SK-N-SH treated with all-trans-retinoic acid at 6 μM for 48 hours (cell line): Measurements from ENCODE around the gene HSD17B8.
A peak's percentile ranks its signal among the peaks of the same experiment; 100 is the strongest.

Experiments used
- ATAC-seq: fragments of 200-7000 bp; cut with Tn5 transposase; 3 replicates; pipeline ENCODE4 v1.9.1; 2020; ENCODE audit warnings: mild to moderate bottlenecking, moderate library complexity
- ARNTL ChIP-seq: fragments of 450-650 bp; formaldehyde crosslinking; IDR thresholded peaks from 2 replicates; pipeline ENCODE4 v1.5.0; 2020; ENCODE audit warnings: low read depth, mild to moderate bottlenecking, moderate library complexity, borderline replicate concordance
- BACH2 ChIP-seq: fragments of 250-450 bp; sonication (Bioruptor Pico); IDR thresholded peaks from 2 replicates; pipeline ENCODE4 v1.9.0; 2021; ENCODE audit warnings: mild to moderate bottlenecking, borderline replicate concordance
- CREB5 ChIP-seq: fragments of 250-450 bp; sonication (Bioruptor Pico); IDR thresholded peaks from 2 replicates; pipeline ENCODE4 v1.5.1; 2020; ENCODE audit warnings: low read depth, mild to moderate bottlenecking, moderate library complexity
- CSRNP3 ChIP-seq: fragments of 250-450 bp; sonication (Bioruptor Pico); IDR thresholded peaks from 2 replicates; pipeline ENCODE4 v1.5.1; 2021; ENCODE audit warnings: mild to moderate bottlenecking, moderate library complexity
- GLIS3 ChIP-seq: fragments of 250-450 bp; sonication (Bioruptor Pico); IDR thresholded peaks from 2 replicates; pipeline ENCODE4 v1.5.0; 2020; ENCODE audit warnings: mild to moderate bottlenecking, moderate library complexity
- ISL1 ChIP-seq: fragments of 250-450 bp; sonication (Bioruptor Pico); IDR thresholded peaks from 2 replicates; pipeline ENCODE4 v2.1.2; 2022; ENCODE audit warnings: mild to moderate bottlenecking, moderate library complexity
- OSR1 ChIP-seq: fragments of 250-450 bp; sonication (Bioruptor Pico); IDR thresholded peaks from 2 replicates; pipeline ENCODE4 v1.8.0; 2022; ENCODE audit warnings: moderate library complexity, mild to moderate bottlenecking, inconsistent platforms
- PATZ1 ChIP-seq: fragments of 250-450 bp; sonication (Bioruptor Pico); IDR thresholded peaks from 2 replicates; pipeline ENCODE4 v1.8.0; 2020; ENCODE audit warnings: mild to moderate bottlenecking, moderate library complexity, borderline replicate concordance
- POU6F1 ChIP-seq: fragments of 250-450 bp; sonication (Bioruptor Pico); IDR thresholded peaks from 2 replicates; pipeline ENCODE4 v1.8.0; 2021; ENCODE audit warnings: low read depth, mild to moderate bottlenecking, moderate library complexity, borderline replicate concordance
- PPARA ChIP-seq: fragments of 250-450 bp; sonication (Bioruptor Pico); IDR thresholded peaks from 2 replicates; pipeline ENCODE4 v1.5.0; 2020; ENCODE audit warnings: mild to moderate bottlenecking, borderline replicate concordance
- RARB ChIP-seq: fragments of 250-450 bp; sonication (Bioruptor Pico); IDR thresholded peaks from 2 replicates; pipeline ENCODE4 v1.8.0; 2021; ENCODE audit warnings: mild to moderate bottlenecking, moderate library complexity
- SNAI2 ChIP-seq: fragments of 250-450 bp; sonication (Bioruptor Pico); IDR thresholded peaks from 2 replicates; pipeline ENCODE4 v1.5.0; 2020; ENCODE audit warnings: mild to moderate bottlenecking, moderate library complexity
- TOX ChIP-seq: fragments of 250-450 bp; sonication (Bioruptor Pico); IDR thresholded peaks from 2 replicates; pipeline ENCODE4 v1.8.0; 2021; ENCODE audit warnings: mild to moderate bottlenecking, moderate library complexity, borderline replicate concordance
- TSHZ2 ChIP-seq: fragments of 250-450 bp; sonication (Bioruptor Pico); IDR thresholded peaks from 2 replicates; pipeline ENCODE4 v1.5.0; 2020; ENCODE audit warnings: mild to moderate bottlenecking, moderate library complexity
- ZFP3 ChIP-seq: fragments of 250-450 bp; sonication (Bioruptor Pico); IDR thresholded peaks from 2 replicates; pipeline ENCODE4 v1.5.0; 2020; ENCODE audit warnings: mild to moderate bottlenecking, moderate library complexity
- ZNF565 ChIP-seq: fragments of 450-650 bp; formaldehyde crosslinking; conservative IDR thresholded peaks from 2 replicates; pipeline ENCODE4 v1.5.0; 2020; ENCODE audit warnings: low read depth, mild to moderate bottlenecking, moderate library complexity
- ZNF70 ChIP-seq: fragments of 450-650 bp; formaldehyde crosslinking; IDR thresholded peaks from 2 replicates; pipeline ENCODE4 v1.5.0; 2020; ENCODE audit warnings: mild to moderate bottlenecking, moderate library complexity
- ZNF8 ChIP-seq: fragments of 450-650 bp; formaldehyde crosslinking; IDR thresholded peaks from 2 replicates; pipeline ENCODE4 v1.5.0; 2020; ENCODE audit warnings: mild to moderate bottlenecking, moderate library complexity

Gene HSD17B8

GRCh38 chr6:33191383-33192104 is 12.9 kb upstream of the HSD17B8 start (continued):
- TF ChIP-seq ZNF8 (CRISPR knock-in tag) (no peak), ZNF565 (CRISPR knock-in tag) (no peak)

GRCh38 chr6:33192105-33192646 is 12.3 kb upstream of the HSD17B8 start, which contains the start of gene COL11A2:
Gene COL11A2 (minus strand): TSS chr6:33192467. CDS start chr6:33192240, 227 bp downstream.
- TF ChIP-seq ZFP3 (CRISPR knock-in tag) (no peak), PPARA (no peak), CREB5 (CRISPR knock-in tag) (no peak)
- peak; percentile 27 for ATAC-seq

GRCh38 chr6:33192671-33193602 is 11.5 kb upstream of the HSD17B8 start:
- TF ChIP-seq POU6F1 (CRISPR knock-in tag) (no peak), TOX (CRISPR knock-in tag) (no peak), CSRNP3 (CRISPR knock-in tag) (no peak), OSR1 (CRISPR knock-in tag) (no peak)
- ATAC-seq = no peak; the same call in 2 of the 3 replicates

- ATAC-seq = no peak
- no peak for TF ChIP-seq PATZ1 (CRISPR knock-in tag)
- no peak for TF ChIP-seq ZNF8 (CRISPR knock-in tag)
- no peak for TF ChIP-seq ZNF70 (CRISPR knock-in tag)
- TF ChIP-seq ISL1 (CRISPR knock-in tag) = no peak
- TF ChIP-seq OSR1 (CRISPR knock-in tag) = no peak
- no peak for TF ChIP-seq GLIS3 (CRISPR knock-in tag)
- no peak for TF ChIP-seq BACH2 (CRISPR knock-in tag)
- TF ChIP-seq SNAI2 (CRISPR knock-in tag) = no peak
- TF ChIP-seq RARB (CRISPR knock-in tag) = no peak
- no peak for TF ChIP-seq ZFP3 (CRISPR knock-in tag)
- no peak for TF ChIP-seq ARNTL (CRISPR knock-in tag)
- TF ChIP-seq TSHZ2 = no peak
- TF ChIP-seq PPARA = no peak
- TF ChIP-seq POU6F1 (CRISPR knock-in tag) = no peak
- no peak for TF ChIP-seq TOX (CRISPR knock-in tag)
- no peak for TF ChIP-seq CREB5 (CRISPR knock-in tag)
- TF ChIP-seq CSRNP3 (CRISPR knock-in tag) = no peak
Measured at GRCh38 chr6:33193619-33194018, 10.8 kb upstream of the HSD17B8 start.
